Activated naive CD4-positive, alpha-beta T cell treated with Interleukin-2 at 50 U/mL for 16 hours (primary cell): ENCODE measurements around the gene LY6G5C.

ENCODE experiments used
- DNase-seq: peaks from one replicate; pipeline ENCODE4 v3.0.0-alpha.2; 2020

Gene LY6G5C, protein sequence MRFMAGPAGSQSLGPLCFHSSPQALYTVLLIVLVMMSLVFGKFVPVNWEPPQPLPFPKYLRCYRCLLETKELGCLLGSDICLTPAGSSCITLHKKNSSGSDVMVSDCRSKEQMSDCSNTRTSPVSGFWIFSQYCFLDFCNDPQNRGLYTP

DNA sequence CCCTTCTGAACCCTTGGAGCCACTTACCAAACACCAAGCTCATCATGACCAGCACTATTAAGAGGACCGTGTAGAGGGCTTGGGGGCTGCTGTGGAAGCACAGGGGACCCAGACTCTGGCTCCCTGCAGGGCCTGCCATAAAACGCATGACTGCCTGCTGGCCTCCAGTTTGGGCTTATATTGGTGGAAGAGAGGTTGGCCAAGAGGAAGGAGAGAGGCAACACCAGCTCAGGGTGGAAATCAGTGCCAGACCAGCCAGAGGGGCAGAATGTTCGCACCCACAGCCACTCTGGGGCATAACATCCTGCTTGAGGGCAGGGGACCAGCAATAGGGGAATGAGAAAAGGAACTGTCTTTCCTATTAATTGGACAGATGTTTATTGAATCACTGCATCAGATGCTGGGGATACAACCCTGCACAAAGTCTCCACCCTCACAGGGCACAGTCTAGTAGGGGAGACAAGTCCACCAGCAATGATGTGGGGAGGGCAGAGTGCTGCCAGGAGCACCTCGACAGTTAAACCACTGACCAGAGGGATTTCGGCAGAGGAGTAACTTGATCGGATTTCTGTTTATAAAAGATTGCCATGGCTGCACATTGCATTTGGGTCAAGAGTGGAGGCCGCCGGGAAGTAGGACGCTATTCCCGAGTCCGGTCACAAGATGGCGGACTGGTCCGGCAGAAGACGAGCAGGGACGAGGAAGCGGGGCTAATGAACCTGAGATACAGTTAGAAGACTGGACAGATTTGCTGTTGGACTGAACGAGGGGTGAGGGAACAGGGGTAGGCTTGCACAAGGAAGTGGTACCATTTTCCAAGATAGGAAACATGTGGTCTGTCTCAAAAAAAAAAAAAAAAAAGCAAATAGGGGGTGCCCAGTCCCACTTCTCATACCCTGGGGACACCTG, at the start of gene LY6G5C:
TSS of gene LY6G5C (minus strand) at position 842 of the 909 bp plus-strand sequence. CDS start at position 148, 694 bp downstream.
- DNase-seq, result peak; percentile 69

DNA sequence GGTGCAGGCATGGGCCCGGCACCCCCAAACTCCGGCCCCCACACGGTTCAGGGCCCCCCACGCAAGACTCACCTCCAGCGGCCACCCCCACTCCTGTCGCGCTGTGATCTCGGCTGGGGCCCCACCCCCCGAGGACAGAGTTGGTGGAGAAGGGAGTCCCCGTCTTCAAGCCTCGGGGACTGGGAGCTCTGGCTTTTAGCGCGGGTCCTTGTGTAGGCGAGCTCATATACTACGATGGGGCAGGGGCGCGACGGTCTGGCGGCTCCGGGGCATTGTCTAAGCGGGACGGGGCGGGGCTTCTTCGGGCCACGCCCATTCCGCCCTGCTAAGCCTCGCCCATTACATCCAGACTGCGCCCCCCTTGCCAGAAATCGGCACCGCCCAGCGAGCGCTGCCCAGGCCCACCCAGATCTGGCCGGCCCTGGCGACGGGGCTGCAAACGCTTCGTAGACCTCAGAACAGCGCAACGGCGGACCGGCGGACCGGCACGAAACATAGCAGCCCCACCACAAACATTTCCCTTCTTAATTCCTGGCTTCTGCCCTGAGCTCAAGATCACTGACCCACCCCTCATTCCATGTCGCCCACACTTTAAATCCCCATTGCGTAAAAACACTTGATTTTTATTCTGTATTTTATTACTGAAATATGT, 49.2 kb upstream of the LY6G5C start:
- peak; percentile 60 for DNase-seq

DNA sequence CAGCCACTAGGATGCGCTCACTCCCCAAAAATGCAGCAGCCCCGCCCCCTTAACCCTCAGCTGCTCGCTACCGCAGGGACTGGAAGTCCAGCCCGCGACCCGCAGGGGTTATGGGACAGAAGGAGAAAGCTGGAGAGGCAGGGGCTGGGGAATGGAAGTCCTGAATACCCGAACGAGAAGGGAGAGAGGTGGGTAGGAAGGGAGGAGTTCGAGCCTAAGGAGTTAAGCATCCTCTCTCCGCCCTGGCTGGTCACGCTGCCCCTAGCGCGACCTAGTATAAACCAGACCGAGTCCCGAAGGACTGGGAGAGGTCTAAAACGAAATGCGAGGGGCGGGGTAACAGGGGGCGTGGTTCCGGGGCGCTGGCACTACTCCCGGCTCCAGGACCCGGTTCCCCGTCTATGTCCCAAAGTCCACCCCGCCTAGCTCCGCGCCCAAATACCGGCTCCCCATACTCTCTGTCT, 48.7 kb upstream of the LY6G5C start:
- DNase-seq, result peak; percentile 80

GRCh38 chr6:31728767-31729514, 48.1 kb upstream of the LY6G5C start, which contains the start of gene DDAH2:
DDAH2 (minus strand) TSS chr6:31729299; CDS start chr6:31729161, 138 bp downstream.
- DNase-seq, result no peak

DNA sequence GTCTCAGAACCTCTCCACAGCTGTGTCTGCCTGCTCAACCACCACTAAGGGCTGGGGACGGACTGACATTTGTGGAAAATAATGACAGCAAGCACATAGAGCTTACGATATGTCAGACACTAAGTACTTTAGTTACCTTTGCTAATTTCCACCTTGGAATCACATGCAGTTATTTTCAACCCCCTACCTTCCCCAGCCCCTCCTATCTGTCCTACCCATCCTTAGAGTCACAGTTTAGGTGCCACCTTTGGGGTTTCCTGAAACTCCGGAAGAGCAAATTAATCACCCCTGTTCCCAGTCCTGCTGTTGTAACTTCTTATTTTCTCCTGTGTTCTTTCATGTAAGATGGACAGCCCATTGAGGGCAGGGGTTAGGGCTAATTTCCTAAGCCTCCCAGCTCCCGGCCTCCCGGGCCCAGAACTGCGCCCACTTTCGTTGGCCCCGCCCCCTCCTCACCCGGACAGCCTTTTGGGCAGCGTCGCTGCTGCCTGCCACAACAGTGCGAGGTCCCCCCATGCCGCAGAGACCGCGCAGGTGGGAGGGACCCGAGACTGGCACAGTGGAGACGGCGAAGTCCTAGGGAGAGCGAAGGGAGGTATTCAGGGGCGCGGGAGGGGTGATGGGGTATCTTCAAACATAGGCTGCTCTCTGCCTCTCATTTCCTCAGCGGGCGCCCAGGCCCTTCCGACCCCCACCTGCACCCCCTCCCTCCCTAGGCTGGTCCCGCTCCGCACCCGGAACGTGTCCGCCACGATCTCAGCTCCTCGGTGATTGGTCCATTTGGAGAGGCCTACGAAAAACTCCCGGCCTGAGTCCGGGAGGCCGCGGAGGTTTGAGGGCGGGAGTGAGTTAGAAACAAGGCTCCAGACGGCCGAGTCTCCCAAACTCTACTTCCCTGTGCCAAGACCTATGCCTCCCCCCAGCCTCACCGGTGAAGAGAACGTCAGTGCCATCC, 47.1 kb upstream of the LY6G5C start:
- DNase-seq, result no peak

DNA sequence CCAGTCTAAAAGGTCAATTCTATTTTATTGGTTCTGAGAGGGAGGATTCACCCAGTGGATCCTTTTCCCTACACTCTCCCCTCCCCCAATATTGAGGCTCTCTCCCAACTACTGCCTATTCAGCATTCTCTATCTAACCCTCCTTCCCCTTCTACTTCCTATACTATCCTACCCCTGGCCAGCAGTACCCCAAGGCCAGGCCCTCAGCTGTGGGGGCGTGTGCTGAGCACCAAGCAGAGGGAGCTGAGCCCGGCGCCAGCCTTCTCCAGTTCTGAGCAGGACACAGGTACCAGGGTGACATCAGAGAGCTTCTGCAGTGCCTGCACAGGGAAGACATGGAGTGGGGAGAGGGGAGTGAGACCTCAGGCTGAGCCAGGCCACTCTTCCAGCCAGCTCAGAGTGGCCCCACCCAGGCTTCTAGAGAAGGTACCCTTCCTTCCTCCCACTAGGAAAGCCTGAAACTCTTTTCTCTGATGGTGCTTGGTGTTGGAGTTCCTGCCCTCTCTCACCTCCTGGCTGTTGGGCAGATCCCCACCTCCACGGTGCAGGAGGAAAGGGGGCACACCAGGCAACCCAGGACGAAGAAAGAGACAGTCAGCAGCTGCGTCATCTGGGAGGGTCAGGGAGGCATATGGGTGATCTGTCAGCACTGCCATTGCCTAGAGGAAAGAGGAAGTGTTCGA, 46.3 kb upstream of the LY6G5C start:
- DNase-seq, result no peak

DNA sequence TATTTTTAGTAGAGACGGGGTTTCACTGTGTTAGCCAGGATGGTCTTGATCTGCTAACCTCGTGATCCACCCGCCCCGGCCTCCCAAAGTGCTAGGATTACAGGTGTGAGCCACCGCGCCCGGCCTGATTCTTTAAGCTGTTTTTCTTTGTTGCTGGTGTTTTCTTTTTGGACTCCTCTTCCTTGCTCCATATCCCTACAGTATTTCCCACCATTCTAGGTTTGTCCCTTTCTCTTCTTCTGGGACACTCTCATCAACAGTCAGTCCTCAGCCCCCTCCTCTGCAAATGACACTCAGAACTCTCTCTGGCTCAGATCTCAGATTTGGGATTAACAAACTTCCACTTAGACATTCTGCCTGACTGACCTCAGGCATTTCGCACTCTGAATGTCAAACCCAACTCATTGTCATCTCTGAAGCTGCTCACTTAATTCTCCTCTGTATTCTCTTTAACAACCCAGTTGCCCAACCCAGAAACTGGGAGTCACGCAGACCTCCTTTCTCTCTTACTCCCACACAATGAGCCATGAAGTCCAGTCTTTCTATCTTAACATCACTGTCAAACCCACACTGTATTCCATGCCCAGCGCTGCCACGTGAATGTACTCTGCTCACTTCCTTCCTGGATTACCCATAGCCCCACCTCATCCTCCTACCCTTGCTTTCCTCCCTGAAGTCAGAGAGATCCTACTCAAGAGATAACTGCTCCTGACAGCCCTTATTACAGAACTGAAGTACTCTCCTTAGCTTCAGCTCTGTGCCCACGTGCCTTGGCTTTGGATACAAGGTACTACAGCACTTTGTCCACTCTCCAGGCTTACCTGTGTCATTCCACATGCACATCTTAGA, 44.9 kb upstream of the LY6G5C start:
- no peak for DNase-seq

GRCh38 chr6:31723980-31724691, 43.3 kb upstream of the LY6G5C start:
- DNase-seq, result no peak

GRCh38 chr6:31723245-31723979, 42.5 kb upstream of the LY6G5C start, which contains the start of gene MPIG6B:
MPIG6B (plus strand) TSS chr6:31723373; CDS start chr6:31723384, 11 bp downstream.
- DNase-seq, result no peak

DNA sequence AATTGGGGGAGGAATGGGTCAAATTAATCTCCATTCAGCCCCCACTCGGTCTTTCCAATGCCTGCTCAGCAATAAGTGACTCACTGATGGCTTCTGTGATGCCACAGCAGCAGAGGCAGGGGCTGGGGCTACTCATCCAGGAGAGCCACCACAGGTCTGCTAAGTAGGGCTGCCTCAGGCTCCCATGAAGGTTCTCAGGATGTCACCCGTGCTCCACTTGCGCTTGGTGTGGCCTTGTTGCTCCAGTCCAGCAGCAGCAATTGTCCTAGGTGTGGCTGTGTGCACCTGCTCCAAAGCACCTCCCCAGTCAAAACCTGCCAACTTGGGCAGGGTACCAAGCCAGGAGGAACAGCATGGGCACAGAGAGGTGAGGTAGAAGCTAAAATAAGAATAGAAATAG, 41.3 kb upstream of the LY6G5C start:
- DNase-seq, result no peak

DNA sequence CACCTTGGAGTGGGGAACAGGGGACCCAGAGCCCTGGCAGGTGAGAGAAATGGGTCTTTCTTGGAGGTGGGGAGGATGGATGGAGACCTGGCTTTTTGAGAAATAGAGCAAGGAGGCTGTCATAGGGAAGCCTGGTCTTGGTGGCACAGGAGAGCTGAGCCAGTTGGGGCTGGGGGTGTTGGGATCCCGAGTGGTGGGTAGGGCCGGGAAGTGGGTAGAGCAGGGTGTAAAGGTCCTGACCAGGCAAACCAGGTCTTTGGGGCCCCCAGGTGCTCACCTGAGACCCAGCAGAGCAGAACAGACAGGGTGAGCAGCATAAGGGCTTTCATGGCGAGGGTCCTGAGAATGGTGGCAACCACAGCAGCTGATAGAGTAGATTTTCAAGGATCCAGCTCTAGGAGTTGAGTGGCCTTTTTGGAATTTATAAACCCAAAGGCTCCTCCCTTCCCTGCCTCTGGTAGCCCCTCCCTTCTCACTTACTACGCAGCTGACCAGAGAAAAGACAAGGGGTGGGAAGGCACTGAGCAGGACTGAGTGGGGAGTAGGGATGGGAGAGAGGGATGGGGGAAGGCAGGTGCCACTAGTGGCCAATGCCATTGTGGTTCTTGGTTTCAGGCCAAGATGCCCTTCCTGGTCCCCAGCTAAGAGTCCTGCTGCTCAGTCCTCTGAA, 40.6 kb upstream of the LY6G5C start, which contains the start of gene LY6G6C:
TSS of gene LY6G6C (minus strand) at position 396 of the 670 bp plus-strand sequence. CDS start at position 329, 67 bp downstream.
- DNase-seq, result no peak

- no peak for DNase-seq
Measured at GRCh38 chr6:31720196-31720770, 39.4 kb upstream of the LY6G5C start.

DNA sequence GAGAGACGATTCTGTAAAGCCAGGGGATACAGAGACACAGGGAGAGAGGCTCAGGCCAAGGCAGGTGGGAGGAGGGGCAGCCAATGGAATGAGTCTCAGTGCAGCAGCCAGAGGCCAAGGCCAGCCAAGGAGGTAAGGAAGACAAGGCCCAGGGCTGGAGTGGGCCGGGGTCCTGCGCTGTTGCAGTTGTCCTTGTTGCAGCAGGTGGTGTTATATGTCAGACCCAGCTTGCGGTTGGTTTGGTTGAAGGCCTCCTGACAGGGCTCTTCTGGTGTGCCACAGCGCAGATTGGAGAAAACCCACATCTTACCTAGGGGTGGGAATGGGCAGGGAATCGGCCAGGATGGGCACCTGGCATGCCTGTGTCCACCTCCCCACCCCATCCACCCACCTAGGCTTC, 38.1 kb upstream of the LY6G5C start:
- no peak for DNase-seq

GRCh38 chr6:31718265-31718664, 37.4 kb upstream of the LY6G5C start:
- DNase-seq, result no peak

GRCh38 chr6:31717499-31718222, 36.8 kb upstream of the LY6G5C start:
- no peak for DNase-seq
